GM19035 (cell line): ENCODE data around the gene DEFB110.

Source experiments
- ATAC-seq: cut with Tn5 transposase; IDR thresholded peaks from one replicate; pipeline ENCODE4 v1.9.1; 2021; ENCODE audit not compliant: unreplicated experiment

Gene DEFB110

GRCh38 chr6:50021894-50022293 is at the start of gene DEFB110:
DEFB110 (minus strand) TSS chr6:50021994; CDS start chr6:50021935, 59 bp downstream.
- no peak for ATAC-seq

DNA sequence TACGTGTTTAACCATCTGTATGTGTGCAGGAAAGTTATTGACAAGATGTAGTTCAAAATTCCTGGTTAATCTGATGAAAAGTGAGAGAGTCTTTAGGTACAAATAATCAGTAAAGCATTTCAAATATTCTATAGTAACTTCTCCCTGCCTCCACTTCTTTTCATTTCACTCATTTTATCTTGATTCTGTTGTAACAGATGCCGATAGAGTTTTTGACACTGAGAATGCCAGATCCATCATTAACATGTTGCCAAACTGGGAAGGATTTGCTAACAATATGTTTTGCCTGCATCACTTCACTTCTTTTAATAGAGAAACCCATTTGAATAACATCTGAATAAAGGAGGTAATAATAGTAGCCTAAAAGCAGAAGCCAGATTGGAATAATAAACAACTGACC is 48.3 kb upstream of the DEFB110 start:
- ATAC-seq = no peak

- ATAC-seq = no peak
These were observed 40.3 kb upstream of the DEFB110 start for GRCh38 chr6:50062051-50062450.

GRCh38 chr6:50056242-50056641 is 34.4 kb upstream of the DEFB110 start:
- ATAC-seq = no peak

GRCh38 chr6:50049829-50050228 is 28.0 kb upstream of the DEFB110 start, which contains the start of gene DEFB112:
DEFB112 (minus strand) TSS chr6:50049929; CDS start chr6:50049869, 60 bp downstream.
- ATAC-seq = no peak

- no peak for ATAC-seq
These were observed 25.2 kb upstream of the DEFB110 start for GRCh38 chr6:50047026-50047425.

DNA sequence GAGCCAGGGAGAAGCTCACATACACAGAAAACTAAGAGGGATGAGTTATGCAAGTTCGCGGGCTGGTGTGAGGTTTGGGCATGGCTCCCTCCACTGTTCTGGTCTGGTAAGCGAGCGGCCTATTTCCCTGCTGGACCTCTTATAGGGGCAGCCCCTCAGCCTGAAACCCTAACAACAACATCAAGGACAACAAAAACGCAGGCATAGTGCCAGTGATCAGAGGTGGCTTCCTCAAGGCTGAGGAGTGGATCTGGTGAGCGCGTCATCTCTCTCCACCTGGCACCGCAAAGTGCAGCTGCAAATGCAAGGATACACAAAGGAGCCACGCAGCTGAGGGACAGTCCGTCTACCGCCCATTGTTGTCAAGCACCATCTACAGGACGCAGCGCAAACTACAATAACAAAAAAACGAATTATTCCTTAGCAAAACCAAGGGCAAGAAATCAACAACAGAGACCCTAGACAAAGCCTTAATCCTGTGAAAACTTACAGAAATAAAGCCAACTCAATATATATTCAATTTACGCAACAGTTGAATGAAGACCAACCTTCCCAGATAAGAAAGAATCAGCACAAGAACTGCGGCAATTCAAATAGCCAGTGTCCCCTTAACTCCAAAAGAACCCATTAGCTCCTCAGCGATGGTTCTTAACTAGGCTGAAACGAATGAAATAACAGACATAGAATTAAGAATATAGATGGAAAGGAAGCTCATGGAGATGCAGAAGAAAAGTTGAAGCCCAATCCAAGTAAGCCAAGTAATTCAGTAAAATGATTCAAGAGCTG is 9.2 kb upstream of the DEFB110 start:
- ATAC-seq = no peak

- no peak for ATAC-seq
These were observed 8.6 kb upstream of the DEFB110 start for GRCh38 chr6:50030350-50030749.

- no peak for ATAC-seq
These were observed 3.5 kb upstream of the DEFB110 start for GRCh38 chr6:50025258-50025657.

DNA sequence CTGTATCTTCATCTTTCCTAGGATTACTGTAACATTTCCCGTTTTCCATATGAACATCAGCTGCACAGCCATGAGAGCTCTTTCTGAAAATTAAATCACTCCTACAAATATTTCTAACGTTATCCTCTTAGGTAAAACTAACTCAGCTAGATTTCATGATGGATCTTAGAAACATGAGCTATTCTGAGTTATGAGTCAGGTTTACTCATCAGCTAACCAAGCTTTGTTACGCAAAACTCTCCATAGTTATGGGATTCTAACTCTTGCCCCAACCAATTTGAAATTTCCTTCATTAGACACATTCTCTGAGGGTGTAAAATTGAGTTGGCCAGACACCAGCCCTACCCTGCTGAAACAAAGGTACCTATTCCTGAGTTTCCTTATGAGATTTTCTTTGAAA is 14.0 kb downstream of the DEFB110 start:
- ATAC-seq = no peak

GRCh38 chr6:50003139-50003538 is 18.7 kb downstream of the DEFB110 start:
- no peak for ATAC-seq

DNA sequence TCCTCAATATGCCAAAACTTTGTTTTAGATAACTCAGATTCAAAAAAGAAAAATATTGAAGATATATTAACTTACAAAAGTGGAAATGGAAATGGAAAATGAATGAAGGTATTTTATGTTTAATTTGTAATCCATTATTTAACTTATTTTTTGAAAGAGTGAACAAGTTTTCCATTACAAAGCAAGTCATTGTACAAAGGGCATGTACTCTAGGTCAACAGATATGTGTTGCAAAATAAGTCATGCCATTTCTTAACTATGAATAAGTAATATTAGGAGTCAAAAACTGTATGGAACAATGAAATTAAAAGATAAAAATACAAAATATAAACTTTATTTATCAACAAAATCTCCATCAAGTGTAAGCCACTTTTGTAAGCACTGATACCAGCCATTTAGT is 26.5 kb downstream of the DEFB110 start:
- no peak for ATAC-seq

- ATAC-seq = no peak
These were observed 32.9 kb downstream of the DEFB110 start for GRCh38 chr6:49988900-49989299.

DNA sequence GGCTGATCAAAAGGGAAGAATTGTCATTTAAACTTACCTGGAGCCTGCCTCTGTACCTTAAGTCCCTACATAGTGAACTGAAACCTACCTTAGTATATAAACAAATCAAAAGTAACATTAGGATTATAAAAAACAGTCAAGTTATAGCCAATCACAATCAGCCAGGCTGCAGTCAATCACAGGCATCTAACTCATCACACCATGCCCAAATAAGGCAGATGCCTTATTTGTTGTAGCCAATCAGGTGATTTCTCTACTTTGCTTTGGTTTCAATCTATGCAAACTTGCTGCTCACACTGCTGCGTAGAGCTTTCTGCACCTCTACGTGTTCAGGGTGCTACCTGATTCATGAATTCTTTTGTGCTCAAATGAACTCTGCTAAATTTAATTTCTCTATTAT is 34.0 kb downstream of the DEFB110 start:
- ATAC-seq = no peak

- no peak for ATAC-seq
These were observed 35.2 kb downstream of the DEFB110 start for GRCh38 chr6:49986551-49986950.

DNA sequence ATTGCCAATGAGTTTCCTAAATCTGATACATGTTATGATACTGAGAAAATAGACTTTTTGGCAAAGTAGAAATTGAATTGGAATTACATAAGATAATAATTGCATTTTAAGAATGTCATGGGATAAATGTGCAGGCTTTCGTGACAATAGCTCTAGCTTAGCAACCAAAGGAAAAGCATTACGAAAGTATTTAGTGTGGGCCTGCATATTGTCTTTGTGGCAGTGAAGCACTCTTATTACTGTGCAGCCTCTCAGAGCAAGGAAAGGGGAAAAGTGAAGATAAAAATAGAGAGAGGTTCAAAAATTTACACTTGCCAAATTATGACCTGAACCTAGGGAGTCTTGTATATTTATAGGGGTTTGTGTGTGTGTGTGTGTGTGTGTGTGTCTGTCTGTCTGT is 39.7 kb downstream of the DEFB110 start:
- ATAC-seq = no peak

DNA sequence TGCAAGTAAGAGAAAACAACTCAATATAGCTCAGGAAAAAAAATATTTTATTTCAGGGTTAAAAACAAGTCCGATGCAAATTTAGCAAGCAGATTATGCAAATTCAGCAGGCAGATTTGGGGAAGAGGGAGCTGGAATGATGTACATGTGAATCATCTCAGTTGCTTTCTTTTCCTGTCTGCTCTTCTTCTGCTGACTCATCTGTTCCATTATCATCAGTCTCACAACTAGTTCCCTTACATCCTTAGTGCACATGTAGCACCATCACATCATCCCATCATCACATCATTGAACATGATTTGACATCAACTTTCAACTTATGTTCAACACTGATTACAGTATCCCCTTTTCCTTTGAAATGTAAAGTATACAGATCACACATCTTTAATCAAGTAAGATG is 40.9 kb downstream of the DEFB110 start:
- ATAC-seq = peak; percentile 47

DNA sequence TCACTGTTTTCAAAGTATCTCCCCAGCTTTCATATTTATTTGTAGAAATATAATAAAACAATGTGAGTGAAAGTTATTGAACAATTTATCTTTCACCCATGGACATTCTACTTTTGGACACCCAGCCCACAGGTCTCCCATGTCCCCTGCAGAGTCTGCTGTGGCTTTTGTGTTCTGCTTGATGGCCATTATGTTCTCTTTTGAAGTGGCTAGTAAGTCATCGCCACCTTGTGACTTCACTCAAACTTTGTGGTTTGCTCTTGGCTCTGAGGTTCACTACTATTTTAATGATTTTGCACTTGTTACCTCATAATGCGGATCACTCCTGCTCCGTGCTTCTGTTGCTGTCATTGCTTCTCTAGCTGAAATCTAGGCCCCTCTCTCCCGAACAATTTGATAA is 42.2 kb downstream of the DEFB110 start:
- ATAC-seq = no peak

DNA sequence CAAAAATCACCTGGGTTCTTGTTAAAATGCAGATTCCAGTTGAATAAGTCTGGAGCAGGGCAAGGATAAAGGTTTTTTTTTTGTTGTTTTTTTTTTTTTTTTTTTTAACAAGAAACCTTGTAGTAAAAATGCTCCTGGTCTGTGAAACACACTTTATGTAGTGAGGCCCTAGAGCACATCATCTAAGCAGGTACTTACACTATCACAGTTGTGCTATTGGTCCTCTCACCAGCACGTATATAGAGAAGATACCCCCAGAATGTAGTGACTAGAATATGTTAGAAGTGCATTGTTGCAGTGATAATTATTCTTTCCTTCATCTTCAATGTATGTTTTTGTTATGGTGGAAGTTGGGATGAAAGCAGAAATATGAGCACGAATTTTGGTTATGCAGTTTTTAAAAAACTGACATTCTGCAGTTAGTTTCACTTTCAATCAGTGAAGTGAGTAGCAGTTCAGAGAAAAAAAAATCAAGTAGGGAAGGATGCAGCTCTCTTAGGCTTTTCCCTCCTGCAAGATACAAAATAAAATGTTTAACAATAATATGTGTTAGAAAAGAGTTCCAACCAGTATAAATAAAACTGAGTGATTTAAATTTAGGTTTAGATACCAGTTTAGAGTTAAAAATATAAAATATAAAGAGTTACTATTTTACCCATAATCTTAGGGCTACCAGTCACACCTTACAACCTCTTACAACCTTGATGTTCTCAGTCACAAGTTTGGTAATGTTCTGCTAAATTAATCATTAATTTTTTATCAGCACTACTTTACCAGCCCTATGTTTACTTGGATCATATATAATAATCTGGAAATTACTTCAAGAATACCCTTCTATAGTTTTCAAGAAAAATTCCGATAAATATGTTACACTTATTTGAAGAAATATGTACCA is 43.2 kb downstream of the DEFB110 start:
- ATAC-seq = peak; percentile 49

GRCh38 chr6:49969605-49970004 is 52.2 kb downstream of the DEFB110 start, which contains the start of gene DEFB113:
DEFB113 (minus strand) TSS chr6:49969625; CDS start chr6:49969625, 0 bp downstream.
- no peak for ATAC-seq
